K562 (cell line): ENCODE results near the gene USP32. TPM values are rescaled to one million over a fixed set of nuclear protein-coding genes. Genes with fewer than 3 reads are reported as not detected.

Source experiments
- CBX5 ChIP-seq: IDR thresholded peaks from 2 replicates; pipeline ENCODE4 v1.6.1; 2014; ENCODE audit warnings: low read depth, borderline replicate concordance
- LEF1 ChIP-seq: fragments of 450-650 bp; IDR thresholded peaks from 2 replicates; pipeline ENCODE4 v1.6.1; 2016; ENCODE audit warnings: mild to moderate bottlenecking
- MBD2 ChIP-seq: sonication (generic); IDR thresholded peaks from 2 replicates; pipeline ENCODE4 v1.6.1; 2016; ENCODE audit warnings: low read depth, borderline replicate concordance
- MEIS2 ChIP-seq: fragments of 450-650 bp; IDR thresholded peaks from 2 replicates; pipeline ENCODE4 v1.6.1; 2014; ENCODE audit warnings: mild to moderate bottlenecking; ENCODE audit not compliant: partially characterized antibody
- NELFE ChIP-seq: IDR thresholded peaks from 2 replicates; pipeline ENCODE4 v1.6.1; 2011; ENCODE audit warnings: mild to moderate bottlenecking; ENCODE audit not compliant: insufficient read depth, insufficient read length
- NFRKB ChIP-seq: fragments of 450-650 bp; IDR thresholded peaks from 2 replicates; pipeline ENCODE4 v1.6.1; 2016; ENCODE audit warnings: low read depth
- RFX5 ChIP-seq: IDR thresholded peaks from 2 replicates; pipeline ENCODE4 v1.6.1; 2011; ENCODE audit warnings: low read depth, mild to moderate bottlenecking, improper control_type of control experiment, low read length
- ZNF324 ChIP-seq: fragments of 250-450 bp; sonication (Bioruptor Pico); IDR thresholded peaks from 2 replicates; pipeline ENCODE4 v1.4.0; 2020; ENCODE audit warnings: mild to moderate bottlenecking
- ZNF707 ChIP-seq: fragments of 250-450 bp; sonication (Bioruptor Pico); conservative IDR thresholded peaks from 2 replicates; pipeline ENCODE4 v1.8.0; 2022; ENCODE audit warnings: inconsistent platforms, mild to moderate bottlenecking, moderate library complexity
- polyA plus RNA-seq, 8 experiments: library from polyadenylated mRNA; depleted of rRNA in 4 of 8; stranded (reverse) in 5 of 8; unstranded in 3 of 8; fragments of >200 nt; fragmentation: Nextera tagmentation in 2 of 8; fragmentation: Illumina TruSeq in 1 of 8; extraction: Ambion mirVana in 2 of 8; extraction: Trizol in 1 of 8; gene quantifications; 2 replicates each; pipeline versions ENCODE4 v1.2.1 to v1.2.3, GENCODE V29; 2011 to 2014; ENCODE audit warnings: inconsistent platforms in 1 of 8, missing spikeins in 1 of 8
- total RNA-seq, 7 experiments: library from RNA; depleted of rRNA in 6 of 7; stranded (reverse); fragments of >200 nt in 6 of 7; fragmentation: Illumina TruSeq in 2 of 7; extraction: Trizol in 2 of 7; gene quantifications; 2 replicates each; pipeline versions ENCODE4 v1.2.1 to v1.2.3, GENCODE V29; 2011 to 2021; ENCODE audit warnings: low replicate concordance in 1 of 7
- TF ChIP-seq, protein P1 (sequence below): fragments of 450-650 bp; IDR thresholded peaks from 2 replicates; pipeline ENCODE4 v1.6.1; 2017; ENCODE audit warnings: antibody characterized with exemption, mild to moderate bottlenecking
- TF ChIP-seq, protein P2 (sequence below): conservative IDR thresholded peaks from 2 replicates; pipeline ENCODE4 v1.6.1; 2011; ENCODE audit warnings: low read depth, mild to moderate bottlenecking, low read length; ENCODE audit not compliant: control insufficient read depth
- TF ChIP-seq, protein P3 (sequence below): IDR thresholded peaks from 2 replicates; pipeline ENCODE4 v1.6.1; 2011; ENCODE audit not compliant: insufficient read length; ENCODE audit errors: extremely low read depth
- TF ChIP-seq, protein P4 (sequence below): sonication (generic); formaldehyde crosslinking; IDR thresholded peaks from 2 replicates; pipeline ENCODE4 v1.8.0; 2022; ENCODE audit warnings: mild to moderate bottlenecking, missing genetic modification reagents
- TF ChIP-seq, protein P5 (sequence below): fragments of 450-650 bp; conservative IDR thresholded peaks from 2 replicates; pipeline ENCODE4 v1.6.1; 2016; ENCODE audit warnings: missing genetic modification characterization, low read depth, mild to moderate bottlenecking, control low read depth, missing compliant biosample characterization
- TF ChIP-seq, protein P6 (sequence below): fragments of 250-450 bp; sonication (Bioruptor Pico); IDR thresholded peaks from 2 replicates; pipeline ENCODE4 v1.5.0; 2021; ENCODE audit warnings: mild to moderate bottlenecking, moderate library complexity

The USP32 gene
- total and polyA plus RNA-seq, 9 of the 15 experiments (the other 6 are each of a cell fraction or from before 2014, with no cell fraction given) = 18.0 to 69.3 (median 47.1) TPM

DNA sequence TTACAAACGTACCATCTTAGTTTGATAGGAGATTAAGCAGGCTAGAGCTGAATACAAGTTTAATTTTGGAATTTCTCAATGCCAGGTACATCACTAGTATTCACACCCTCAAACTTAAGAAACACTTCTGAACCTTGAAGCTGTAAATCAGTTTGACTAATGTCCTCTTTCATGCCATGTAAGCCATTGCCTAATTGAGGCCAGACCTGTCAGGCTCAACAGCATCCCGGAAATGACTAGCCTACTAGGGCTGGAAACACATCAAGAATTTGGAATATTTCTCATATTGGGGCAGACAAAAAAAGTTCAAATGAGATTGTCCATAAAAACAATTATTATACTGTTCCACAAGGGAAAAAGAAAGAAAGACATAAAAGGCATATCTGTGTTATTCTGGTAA lies 1.7 kb downstream of the USP32 start (continued):
- TF ChIP-seq, protein P1, sequence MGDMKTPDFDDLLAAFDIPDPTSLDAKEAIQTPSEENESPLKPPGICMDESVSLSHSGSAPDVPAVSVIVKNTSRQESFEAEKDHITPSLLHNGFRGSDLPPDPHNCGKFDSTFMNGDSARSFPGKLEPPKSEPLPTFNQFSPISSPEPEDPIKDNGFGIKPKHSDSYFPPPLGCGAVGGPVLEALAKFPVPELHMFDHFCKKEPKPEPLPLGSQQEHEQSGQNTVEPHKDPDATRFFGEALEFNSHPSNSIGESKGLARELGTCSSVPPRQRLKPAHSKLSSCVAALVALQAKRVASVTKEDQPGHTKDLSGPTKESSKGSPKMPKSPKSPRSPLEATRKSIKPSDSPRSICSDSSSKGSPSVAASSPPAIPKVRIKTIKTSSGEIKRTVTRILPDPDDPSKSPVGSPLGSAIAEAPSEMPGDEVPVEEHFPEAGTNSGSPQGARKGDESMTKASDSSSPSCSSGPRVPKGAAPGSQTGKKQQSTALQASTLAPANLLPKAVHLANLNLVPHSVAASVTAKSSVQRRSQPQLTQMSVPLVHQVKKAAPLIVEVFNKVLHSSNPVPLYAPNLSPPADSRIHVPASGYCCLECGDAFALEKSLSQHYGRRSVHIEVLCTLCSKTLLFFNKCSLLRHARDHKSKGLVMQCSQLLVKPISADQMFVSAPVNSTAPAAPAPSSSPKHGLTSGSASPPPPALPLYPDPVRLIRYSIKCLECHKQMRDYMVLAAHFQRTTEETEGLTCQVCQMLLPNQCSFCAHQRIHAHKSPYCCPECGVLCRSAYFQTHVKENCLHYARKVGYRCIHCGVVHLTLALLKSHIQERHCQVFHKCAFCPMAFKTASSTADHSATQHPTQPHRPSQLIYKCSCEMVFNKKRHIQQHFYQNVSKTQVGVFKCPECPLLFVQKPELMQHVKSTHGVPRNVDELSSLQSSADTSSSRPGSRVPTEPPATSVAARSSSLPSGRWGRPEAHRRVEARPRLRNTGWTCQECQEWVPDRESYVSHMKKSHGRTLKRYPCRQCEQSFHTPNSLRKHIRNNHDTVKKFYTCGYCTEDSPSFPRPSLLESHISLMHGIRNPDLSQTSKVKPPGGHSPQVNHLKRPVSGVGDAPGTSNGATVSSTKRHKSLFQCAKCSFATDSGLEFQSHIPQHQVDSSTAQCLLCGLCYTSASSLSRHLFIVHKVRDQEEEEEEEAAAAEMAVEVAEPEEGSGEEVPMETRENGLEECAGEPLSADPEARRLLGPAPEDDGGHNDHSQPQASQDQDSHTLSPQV = no peak
- TF ChIP-seq RFX5 (no peak), MEIS2 (peak; percentile 99), ZNF707 (no peak), CBX5 (no peak), NFRKB (no peak), MBD2 (no peak), LEF1 (peak; percentile 59; the same call in 1 of the 2 replicates), NELFE (no peak), ZNF324 (CRISPR knock-in tag) (no peak)
- TF ChIP-seq, protein P2, sequence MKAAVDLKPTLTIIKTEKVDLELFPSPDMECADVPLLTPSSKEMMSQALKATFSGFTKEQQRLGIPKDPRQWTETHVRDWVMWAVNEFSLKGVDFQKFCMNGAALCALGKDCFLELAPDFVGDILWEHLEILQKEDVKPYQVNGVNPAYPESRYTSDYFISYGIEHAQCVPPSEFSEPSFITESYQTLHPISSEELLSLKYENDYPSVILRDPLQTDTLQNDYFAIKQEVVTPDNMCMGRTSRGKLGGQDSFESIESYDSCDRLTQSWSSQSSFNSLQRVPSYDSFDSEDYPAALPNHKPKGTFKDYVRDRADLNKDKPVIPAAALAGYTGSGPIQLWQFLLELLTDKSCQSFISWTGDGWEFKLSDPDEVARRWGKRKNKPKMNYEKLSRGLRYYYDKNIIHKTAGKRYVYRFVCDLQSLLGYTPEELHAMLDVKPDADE = no peak
- TF ChIP-seq, protein P3, sequence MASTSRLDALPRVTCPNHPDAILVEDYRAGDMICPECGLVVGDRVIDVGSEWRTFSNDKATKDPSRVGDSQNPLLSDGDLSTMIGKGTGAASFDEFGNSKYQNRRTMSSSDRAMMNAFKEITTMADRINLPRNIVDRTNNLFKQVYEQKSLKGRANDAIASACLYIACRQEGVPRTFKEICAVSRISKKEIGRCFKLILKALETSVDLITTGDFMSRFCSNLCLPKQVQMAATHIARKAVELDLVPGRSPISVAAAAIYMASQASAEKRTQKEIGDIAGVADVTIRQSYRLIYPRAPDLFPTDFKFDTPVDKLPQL = no peak
- TF ChIP-seq, protein P4, sequence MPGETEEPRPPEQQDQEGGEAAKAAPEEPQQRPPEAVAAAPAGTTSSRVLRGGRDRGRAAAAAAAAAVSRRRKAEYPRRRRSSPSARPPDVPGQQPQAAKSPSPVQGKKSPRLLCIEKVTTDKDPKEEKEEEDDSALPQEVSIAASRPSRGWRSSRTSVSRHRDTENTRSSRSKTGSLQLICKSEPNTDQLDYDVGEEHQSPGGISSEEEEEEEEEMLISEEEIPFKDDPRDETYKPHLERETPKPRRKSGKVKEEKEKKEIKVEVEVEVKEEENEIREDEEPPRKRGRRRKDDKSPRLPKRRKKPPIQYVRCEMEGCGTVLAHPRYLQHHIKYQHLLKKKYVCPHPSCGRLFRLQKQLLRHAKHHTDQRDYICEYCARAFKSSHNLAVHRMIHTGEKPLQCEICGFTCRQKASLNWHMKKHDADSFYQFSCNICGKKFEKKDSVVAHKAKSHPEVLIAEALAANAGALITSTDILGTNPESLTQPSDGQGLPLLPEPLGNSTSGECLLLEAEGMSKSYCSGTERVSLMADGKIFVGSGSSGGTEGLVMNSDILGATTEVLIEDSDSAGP (CRISPR knock-in tag) = no peak
- TF ChIP-seq, protein P5, sequence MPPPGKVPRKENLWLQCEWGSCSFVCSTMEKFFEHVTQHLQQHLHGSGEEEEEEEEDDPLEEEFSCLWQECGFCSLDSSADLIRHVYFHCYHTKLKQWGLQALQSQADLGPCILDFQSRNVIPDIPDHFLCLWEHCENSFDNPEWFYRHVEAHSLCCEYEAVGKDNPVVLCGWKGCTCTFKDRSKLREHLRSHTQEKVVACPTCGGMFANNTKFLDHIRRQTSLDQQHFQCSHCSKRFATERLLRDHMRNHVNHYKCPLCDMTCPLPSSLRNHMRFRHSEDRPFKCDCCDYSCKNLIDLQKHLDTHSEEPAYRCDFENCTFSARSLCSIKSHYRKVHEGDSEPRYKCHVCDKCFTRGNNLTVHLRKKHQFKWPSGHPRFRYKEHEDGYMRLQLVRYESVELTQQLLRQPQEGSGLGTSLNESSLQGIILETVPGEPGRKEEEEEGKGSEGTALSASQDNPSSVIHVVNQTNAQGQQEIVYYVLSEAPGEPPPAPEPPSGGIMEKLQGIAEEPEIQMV (tag) = 0 out of 2 replicates have a peak, but pooled peaks have one; percentile 46
- TF ChIP-seq, protein P6, sequence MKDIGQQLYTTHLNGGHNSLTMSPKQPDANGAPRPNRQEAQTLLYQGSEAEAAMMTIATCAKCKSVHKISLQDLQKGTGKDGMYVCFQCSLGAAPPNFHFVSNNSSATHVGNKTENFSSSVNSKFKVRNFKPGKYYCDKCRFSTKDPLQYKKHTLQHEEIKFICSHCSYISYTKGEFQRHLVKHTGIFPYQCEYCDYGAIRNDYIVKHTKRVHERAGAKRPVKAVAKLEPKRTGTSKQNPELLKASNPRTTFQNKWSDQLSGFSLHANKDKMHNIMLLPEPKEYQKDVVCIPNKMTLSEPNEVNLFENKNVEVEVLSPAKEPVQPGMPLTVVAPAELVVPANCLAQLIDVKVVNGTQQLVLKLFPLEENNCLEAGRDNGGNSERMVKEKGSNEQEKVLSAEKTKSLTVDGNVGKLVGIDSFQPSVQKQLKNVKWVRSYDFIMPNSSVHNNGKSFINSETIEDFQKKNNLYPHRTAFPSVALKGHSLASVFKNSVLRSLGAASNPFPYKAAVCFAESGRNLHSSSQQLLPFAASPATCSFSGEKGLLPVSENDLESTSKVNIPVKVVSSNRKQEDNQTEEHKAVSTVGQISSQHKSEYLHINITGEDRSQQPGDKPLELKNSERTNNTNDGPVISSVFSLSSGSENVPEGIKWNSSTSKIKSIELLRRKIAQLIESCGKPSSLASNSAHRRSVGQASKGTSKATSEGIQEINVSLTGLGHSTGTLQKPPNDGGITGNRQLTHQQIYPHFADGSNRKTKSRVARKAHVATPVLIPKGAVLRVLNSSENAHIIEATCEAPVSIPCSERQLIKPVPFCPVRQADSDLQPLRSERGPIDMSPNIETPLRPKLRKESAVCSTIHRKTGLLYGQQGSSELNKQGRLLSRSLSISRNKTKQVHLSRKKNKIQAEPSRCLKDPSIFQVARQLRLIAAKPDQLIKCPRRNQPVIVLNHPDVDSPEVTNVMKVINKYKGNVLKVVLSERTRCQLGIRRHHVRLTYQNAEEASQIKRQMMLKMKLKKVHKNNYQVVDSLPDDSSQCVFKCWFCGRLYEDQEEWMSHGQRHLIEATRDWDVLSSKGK (CRISPR knock-in tag) = no peak
